OCI-M1 (cell line): Measurements from ENCODE around the gene LYPLA2.
"Not testable (repeated sequence)": the region's sequence is repeated elsewhere in the genome, so short reads cannot be mapped to it uniquely, and the experiment has no call there.

Experiments
- DNase-seq: peaks from one replicate; lab custom pipeline; 2025; lab: John Stamatoyannopoulos, UW

Gene LYPLA2

DNA sequence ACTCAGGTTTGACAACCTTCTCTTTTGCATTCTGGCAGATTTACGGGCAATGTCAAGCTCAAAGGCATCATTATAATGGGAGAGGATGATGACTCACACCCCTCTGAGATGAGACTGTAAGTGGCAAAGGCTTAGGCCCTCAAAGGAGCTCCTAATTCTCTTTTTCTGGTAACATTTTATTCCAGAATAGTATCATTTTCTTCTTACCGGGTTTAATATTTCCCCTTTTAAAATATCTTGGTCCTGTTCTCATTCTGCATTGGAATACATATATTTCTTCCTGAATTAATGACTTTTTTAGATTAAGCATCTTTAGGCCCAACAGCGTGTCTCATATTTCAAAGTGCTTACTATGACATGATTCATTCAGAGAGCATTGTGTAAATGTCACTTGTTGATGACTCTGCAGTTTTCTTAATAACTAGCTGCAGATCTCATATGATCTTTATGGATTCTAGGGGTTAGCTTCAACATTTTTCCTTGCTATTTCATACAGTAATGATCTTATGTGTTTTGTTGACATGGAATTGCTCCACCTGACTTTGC lies 11.0 kb upstream of the LYPLA2 start:
- peak; percentile 21 for DNase-seq

DNA sequence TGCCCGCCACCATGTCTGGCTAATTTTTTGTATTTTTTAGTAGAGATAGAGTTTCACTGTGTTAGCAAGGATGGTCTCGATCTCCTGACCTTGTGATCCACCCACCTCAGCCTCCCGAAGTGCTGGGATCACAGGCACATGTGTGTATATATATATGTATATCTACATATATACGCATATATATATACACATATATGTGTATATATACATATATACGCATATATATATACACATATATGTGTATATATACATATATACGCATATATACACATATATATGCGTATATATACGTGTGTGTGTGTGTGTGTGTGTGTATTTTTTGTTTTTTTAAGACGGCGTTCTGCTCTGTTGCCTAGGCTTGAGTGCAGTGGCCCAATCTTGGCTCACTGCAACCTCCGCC lies 7.8 kb upstream of the LYPLA2 start:
- not testable (repeated sequence) for DNase-seq

DNA sequence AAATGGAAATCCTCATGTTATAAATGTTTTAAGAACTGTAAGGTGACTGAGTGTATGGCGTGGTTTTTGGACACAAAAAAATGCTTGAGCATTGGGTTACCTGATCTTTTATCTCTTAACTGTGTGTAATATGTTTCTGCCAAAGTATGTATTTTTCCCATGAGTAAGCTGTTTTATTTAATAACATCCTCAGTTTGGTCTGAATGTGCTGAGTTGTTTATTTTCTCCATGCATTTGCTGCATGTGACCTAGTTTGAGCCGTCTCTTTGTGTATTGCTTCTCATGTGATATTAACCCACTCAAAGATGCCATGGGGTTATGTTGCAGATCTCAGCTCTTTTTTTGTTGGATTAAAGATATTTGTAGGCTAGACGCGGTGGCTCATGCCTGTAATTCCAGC lies 6.1 kb upstream of the LYPLA2 start:
- DNase-seq: no peak

DNA sequence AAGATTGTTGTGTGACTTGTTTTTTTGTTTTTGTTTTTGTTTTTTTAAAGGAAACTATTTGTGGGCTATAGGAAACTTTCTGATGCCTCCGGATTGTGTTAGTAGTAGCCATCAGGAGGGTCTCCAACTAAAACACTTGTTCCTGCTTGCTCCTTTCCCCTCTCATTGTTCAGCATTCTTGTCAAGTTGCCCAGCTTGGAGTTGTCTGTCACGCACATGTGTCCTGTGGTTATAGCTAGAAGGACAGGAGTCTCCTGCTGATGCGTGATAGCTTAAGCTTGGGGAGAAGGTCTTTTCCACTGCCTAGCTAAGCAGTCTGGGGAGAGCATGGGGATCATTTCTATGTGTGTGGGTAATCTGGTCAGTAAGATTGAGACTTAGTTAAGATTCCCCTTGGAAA lies 3.2 kb upstream of the LYPLA2 start:
- no peak for DNase-seq

- DNase-seq: no peak
These were observed 2.2 kb upstream of the LYPLA2 start for GRCh38 chr1:23788695-23789094.

DNA sequence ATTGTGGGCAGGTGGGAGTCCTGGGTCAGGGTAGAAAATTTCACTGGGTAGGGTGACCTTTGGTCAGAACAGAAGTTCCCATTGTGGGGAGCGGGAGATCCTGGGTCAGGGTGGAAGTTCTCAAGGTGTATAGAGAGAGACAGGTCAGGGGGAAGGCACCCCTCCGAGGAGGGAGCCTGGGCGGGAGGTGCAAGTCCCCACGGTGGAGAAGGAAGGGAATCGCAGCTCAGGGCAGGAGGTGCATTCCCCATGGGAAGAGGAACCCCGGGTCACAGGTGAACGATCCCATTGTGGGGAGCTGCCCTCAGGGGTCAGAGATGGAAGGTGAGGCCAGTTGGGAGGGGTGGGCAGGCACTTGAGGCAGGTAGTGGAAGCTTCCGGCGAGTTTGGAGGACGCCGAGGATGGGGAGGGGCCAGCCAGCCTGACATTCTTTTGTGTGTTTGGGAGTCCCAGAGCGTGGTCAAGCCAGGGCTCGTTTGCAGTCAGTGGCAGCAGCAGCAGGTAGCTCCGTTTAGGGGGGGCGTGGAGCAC lies 637 bp downstream of the LYPLA2 start:
- peak; percentile 52 for DNase-seq

DNA sequence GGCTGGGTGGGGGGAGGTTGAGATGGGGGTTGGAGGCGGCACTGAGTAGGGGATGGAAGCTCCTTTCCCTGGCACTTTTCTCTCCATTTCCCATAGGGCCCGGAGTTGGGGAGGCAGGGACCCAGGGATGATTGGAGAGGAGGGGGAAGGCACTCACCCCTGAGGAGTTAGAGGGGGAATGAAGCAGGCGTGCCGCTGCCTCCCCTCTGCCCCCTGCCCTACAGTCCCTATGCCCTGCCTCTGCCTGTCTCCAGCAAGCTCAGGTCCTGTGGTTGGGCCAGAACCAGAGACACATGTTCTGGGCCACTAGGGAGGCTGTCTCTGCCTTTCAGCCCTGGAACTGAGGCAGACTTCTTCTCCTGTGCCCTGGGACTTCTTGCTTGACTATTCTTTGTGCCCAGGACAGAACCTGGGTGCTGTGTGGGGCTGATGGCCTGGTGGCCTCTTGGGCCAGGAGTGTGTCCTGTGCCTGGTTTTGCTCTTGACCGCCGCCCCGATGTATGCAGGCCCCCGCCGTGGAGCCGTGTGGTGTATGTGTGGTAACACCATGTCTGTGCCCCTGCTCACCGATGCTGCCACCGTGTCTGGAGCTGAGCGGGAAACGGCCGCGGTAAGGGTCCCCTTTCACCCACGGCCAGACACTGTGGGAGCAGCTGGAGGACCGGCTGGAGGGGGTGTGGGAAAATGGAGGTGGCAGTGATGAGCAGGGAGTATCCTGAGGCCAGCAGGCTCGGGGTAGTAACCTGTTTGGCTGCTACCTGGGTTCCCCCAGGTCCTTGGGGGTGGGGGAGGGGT lies 1.4 kb downstream of the LYPLA2 start:
- DNase-seq: no peak

- DNase-seq: peak; percentile 72
These were observed 2.3 kb downstream of the LYPLA2 start for GRCh38 chr1:23793018-23793781.

- no peak for DNase-seq
These were observed 3.2 kb downstream of the LYPLA2 start for GRCh38 chr1:23793861-23794731.

GRCh38 chr1:23794732-23795182 lies 3.8 kb downstream of the LYPLA2 start:
- not testable (repeated sequence) for DNase-seq

- DNase-seq: no peak
These were observed 4.9 kb downstream of the LYPLA2 start for GRCh38 chr1:23795676-23796465.

DNA sequence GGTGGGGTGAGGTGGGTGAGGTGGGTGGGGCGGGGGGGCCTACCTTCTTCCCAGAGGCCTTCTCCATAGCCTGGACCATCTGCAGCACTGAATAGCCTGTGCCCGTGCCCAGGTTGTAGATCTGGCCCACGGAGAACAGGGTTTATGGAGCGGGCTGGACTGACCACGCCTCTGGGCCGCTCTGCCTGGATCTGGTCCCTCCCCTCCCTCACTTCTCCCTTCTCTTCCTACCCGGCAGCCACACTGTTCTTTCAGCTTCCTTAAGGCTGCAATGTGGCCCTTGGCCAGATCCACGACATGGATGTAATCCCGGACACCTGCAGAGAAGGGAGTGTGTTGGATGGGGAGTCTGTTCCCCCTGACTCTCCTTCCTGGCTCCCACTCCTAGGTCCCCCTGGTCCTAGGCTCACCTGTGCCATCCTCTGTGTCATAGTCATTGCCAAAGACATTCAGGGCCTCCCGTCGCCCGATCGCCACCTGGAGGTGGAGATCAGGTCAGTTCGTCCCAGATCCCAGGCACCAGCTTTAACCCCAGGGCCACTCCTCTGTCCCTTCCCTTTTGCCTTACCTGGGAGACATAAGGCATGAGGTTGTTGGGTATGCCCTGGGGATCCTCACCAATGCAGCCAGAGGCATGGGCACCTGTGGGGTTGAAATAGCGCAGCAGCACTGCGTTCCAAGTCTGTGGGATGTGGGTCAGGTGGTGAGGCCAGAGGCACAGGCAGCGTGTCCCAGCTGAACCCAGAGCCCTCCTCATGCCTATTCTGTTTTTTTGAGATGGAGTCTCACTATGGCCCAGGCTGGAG lies 5.7 kb downstream of the LYPLA2 start:
- DNase-seq: no peak

- DNase-seq: no peak
These were observed 6.8 kb downstream of the LYPLA2 start for GRCh38 chr1:23797478-23798448.

- DNase-seq: no peak
These were observed 7.8 kb downstream of the LYPLA2 start for GRCh38 chr1:23798662-23799142.

DNA sequence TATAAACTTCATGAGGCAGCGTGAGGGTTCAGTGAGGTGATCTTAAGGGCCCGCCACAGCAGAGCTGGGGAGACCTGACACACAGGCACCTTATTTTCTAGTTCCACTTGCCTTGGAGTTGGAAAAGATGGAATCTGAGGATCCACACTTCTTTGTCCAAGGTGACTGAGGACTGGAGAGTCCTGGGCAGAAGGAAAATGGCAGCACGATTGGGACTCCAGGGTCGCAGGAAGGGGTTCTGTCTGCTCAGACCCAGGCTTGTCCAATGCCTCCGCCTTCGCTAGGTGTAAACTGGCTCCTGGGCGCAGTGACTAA lies 8.3 kb downstream of the LYPLA2 start:
- DNase-seq: no peak

- DNase-seq: peak; percentile 55
These were observed 8.8 kb downstream of the LYPLA2 start for GRCh38 chr1:23799570-23800399.

DNA sequence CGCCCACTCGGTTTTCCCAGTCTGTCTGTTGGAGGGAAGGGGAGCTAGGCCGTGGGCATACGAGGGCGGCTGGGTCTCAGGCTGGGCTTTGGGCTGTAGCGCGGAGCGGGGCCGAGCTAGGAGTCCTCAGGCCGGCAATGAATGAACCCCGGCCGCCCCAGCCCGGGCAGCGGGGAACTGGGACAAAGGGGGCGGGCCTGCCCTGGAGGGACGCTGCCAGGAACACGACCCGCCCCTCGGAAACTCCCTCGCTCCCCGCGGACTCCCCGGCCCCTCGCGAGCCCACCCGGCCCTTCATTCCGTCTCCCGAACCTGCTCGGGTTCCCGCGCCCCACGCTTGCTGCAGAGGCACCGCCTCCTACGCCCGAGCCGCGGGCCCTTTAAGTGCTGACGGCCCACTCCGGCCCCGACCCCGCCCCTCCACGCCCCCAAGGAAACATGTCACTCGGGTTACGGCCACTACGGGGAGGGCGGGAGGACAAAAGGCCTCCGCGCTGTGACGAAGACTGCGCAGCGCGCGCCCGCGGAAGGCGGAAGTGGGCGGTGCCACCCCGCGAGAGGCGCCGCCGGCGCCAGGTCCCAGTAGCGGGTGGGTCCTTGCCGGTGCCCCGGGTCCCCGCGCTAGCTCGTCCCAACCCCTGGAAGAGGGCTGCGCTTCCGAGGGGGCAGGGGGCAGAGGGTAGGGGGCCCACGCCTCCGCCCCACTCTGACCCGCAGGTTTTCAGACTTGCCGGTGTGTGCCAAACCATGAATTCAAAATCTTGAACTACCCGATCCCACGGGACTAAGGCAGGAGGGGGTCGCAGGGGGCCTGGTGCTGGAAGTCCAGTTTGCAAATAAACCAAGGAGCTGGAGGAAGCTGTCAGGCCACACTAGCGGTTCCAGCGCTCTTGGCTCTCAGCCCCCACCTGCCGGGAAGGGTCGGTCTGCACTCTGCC lies 9.7 kb downstream of the LYPLA2 start, which contains the start of gene GALE:
GALE (minus strand) TSS at position 355 of the 938 bp plus-strand sequence. CDS start 1,747 bp downstream, outside the sequence.
- DNase-seq: peak; percentile 96
